Measurements from ENCODE around the gene SMPD3.

GRCh38 chr16:68379472-68380347 is 68.6 kb downstream of the SMPD3 start:
- no peak for TF ChIP-seq EZH2 (IDR thresholded peaks at IDR 0.05; ENCODE audit: borderline replicate concordance, low read depth, low read length, severe bottlenecking)
- no peak for TF ChIP-seq POLR2AphosphoS5 (IDR thresholded peaks at IDR 0.05; ENCODE audit: insufficient read depth, low read depth, low read length)
- TF ChIP-seq CTCF (IDR thresholded peaks at IDR 0.05; ENCODE audit: extremely low read depth in 1 of 2, insufficient read depth in 1 of 2, low read depth in 1 of 2, low read length in 2 of 2), result no peak
- no peak for TF ChIP-seq POLR2A (IDR thresholded peaks at IDR 0.05; ENCODE audit: low read depth, low read length)
- no peak for TF ChIP-seq JUN (IDR thresholded peaks at IDR 0.05; ENCODE audit: borderline replicate concordance, insufficient read depth, insufficient read length, low read depth)

All from endothelial cell of umbilical vein (primary cell).